Retinal pigment epithelial cell (primary cell): Measurements from ENCODE around the gene LRRC4C.

Experiments used
- DNase-seq: peaks from one replicate; pipeline ENCODE4 v3.0.0-alpha.2; 2010; ENCODE audit warnings: low read depth
- H3K4me3 ChIP-seq: 2 replicates; pipeline ENCODE4 v1.5.1; 2011; ENCODE audit warnings: mild to moderate bottlenecking, low read length, control low read depth, moderate library complexity
- TF ChIP-seq, protein P1 (sequence below): conservative IDR thresholded peaks from 2 replicates; pipeline ENCODE4 v1.5.1; 2011; ENCODE audit warnings: low read depth, low read length, control low read depth, inconsistent platforms

LRRC4C gene

DNA sequence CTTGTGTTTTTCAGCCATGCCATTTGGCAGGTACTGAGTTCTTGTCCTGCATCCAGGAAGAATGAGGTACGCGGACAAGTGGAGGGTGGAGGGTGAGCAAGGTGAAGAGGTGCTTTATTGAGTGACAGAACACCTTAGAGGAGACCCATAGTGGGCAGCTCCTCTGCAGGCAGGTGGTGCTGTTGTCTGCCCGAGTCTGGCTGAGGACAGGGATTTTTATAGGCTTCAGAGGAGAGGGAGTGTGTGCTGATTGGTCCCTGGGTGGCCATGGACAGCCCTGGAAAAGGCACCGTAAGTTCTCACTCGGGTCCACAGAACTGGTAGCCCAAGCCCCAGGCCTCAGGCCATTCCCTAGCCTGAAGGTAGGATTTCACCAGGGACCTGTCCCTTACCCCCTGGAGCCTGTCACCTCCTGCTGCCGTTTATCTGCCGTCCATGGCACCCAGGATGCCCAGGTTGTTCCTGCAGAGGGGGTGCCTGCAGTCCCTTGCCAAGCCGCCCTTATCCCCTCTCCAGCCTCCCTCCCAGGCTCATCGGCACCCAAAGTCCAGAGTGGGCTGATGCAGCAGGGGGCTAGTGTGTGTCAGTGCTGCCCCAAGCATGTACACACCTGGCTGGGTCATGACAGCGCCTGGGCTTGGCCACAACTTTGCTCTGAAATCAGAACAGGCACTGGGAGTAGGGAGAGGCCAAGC, 213.6 kb downstream of the LRRC4C start:
- TF ChIP-seq, protein P1, sequence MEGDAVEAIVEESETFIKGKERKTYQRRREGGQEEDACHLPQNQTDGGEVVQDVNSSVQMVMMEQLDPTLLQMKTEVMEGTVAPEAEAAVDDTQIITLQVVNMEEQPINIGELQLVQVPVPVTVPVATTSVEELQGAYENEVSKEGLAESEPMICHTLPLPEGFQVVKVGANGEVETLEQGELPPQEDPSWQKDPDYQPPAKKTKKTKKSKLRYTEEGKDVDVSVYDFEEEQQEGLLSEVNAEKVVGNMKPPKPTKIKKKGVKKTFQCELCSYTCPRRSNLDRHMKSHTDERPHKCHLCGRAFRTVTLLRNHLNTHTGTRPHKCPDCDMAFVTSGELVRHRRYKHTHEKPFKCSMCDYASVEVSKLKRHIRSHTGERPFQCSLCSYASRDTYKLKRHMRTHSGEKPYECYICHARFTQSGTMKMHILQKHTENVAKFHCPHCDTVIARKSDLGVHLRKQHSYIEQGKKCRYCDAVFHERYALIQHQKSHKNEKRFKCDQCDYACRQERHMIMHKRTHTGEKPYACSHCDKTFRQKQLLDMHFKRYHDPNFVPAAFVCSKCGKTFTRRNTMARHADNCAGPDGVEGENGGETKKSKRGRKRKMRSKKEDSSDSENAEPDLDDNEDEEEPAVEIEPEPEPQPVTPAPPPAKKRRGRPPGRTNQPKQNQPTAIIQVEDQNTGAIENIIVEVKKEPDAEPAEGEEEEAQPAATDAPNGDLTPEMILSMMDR: no peak
- DNase-seq: no peak
- no peak overlapping the region for H3K4me3 ChIP-seq

DNA sequence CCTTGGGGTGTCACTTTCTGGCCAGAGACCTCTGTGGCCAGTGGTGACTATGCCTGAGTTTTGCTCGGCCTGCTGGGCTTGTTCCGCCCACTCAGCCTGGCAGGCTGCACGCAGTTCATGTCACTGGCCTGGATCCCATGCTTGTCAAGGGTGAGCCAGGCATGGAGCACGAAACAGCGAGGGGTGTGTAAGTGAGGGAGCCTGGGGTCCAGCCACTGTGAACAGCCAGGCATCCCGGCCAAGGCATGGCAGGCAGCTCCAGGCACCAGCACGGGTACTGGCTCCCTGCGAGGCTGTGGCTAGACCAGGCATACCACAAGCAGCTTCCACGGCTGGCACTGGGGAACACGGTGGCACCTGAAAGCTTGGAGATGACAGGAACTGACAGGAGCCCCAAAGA, 214.3 kb downstream of the LRRC4C start:
- no peak overlapping the region for H3K4me3 ChIP-seq
- TF ChIP-seq, protein P1: no peak
- no peak for DNase-seq

DNA sequence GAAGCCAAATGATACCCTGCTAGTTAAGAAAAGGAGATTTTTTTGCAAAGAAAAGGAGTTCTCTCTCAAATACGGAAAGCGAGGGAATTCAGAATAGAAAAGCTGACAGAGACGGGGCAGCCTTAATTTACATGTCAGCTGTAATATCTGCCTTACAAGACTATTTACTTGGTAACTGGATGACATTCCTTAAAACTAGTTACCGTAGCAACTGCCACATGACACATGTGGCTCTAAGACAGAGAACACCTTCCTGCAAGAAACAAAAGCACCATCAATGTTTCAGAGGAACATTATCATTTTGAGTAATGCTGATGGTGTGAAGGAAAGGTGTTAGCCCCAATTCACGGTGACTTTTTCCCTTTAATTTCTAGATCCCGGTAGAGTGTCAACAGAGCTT, 222.1 kb downstream of the LRRC4C start:
- no peak overlapping the region for H3K4me3 ChIP-seq
- TF ChIP-seq, protein P1: no peak
- DNase-seq: no peak

DNA sequence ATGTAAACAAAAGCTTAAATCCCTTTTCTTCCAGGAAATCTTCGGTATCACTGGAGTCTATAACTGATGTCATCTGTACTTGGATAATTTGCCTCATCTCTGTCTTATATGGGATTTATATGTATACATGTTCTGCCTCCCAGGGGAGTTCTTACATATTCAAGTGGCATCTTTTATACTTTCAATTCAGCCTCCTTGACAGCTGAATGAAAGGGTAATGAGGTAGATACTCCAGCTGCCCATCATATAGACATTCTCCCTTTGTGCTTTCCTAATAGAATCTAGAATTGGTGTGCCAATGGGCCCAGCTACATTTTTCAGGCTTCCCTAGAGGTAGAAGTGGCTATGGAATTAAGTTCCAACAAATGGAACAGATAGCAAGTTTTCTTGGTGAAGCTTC, 223.8 kb downstream of the LRRC4C start:
- TF ChIP-seq, protein P1: no peak
- no peak overlapping the region for H3K4me3 ChIP-seq
- no peak for DNase-seq

DNA sequence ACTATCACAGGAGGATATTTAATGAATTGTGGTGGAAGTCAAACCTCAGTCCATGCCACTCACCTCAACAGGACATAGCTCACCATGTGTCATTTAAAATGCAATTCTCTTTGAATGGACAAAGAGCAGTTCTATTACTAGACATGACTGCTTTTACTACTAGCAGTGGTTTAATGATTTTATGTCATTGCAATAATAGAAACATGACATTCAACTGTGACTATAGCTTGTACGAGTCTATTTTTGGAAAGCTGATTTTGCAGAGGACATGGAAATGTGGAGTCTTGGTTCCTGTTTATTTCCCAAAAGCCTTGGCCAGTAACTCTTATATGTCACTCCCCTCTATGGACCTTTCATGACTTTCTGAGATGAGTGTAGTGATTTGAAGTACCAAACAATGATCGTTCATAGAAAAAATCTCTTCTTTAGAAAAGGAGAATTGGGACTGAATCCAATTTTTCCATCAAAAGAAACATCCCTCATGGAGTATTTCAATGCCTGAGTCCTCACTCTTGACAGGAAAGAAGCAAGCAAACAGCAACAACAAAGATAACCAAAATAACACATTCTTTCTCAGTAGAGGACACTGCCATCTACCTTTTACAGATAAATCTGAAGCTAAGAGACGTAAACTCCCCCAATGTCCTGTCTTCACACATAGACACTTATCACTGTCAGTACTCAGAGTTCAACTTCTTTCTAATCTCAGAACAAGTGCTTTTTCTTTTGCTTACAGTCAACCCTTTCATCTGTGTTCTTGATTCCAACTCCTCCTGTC, 233.4 kb downstream of the LRRC4C start:
- H3K4me3 ChIP-seq: no peak overlapping the region
- TF ChIP-seq, protein P1: no peak
- DNase-seq: no peak

DNA sequence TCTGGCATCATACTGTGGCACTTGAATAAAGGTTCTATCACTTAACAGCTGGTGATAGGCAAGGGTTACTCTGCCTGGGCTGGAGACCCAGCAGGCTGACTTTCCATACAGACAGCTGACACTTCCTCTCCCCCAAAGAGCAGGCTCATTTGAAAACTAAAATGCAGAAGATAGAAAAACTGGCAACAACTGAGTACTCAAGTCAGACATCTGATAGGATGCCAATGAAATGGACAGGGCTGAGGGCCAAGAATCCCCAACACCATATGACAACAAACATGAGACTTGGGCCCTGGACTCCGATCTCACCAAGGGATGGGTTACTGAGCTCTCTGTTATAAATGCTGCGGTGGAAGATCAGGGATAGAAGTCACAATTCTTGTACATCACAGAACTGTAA, 237.2 kb downstream of the LRRC4C start:
- TF ChIP-seq, protein P1: no peak
- no peak overlapping the region for H3K4me3 ChIP-seq
- DNase-seq: no peak

DNA sequence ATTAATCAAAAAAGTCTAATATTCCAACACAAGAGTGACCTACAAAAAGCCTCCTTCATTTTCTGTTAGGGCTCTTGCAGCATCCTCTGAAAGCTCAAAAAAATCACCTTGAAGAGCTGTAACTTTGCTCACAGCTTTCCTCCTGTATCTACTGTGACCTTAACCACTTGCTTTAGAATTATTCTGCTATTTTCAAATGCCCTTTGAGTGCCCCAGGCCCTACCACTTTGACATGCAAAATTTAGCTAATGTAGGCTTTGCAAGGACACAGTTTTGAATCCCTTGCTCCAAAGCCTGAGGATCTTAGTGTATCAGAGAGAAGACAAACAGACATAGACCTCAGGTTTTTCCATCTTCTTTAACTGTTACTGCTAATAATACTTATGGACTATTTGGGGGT, 253.1 kb downstream of the LRRC4C start:
- no peak overlapping the region for H3K4me3 ChIP-seq
- no peak for DNase-seq
- TF ChIP-seq, protein P1: no peak
